GM12892 (cell line): ENCODE data around the gene KRT81.

ENCODE experiments used
- POLR2A ChIP-seq: IDR thresholded peaks from 2 replicates; pipeline ENCODE4 v1.6.1; 2011; ENCODE audit warnings: low read depth, low read length, control low read depth
- TAF1 ChIP-seq: IDR thresholded peaks from 2 replicates; pipeline ENCODE4 v1.6.1; 2011; ENCODE audit warnings: low read depth, mild to moderate bottlenecking, control low read depth, low read length, borderline replicate concordance

GRCh38 chr12:52248541-52249461 is 42.5 kb downstream of the KRT81 start:
- TF ChIP-seq TAF1 (no peak), POLR2A (no peak)
